ENCODE results near the gene CHD9NB. TPM values are rescaled to one million over a fixed set of nuclear protein-coding genes. Genes with fewer than 3 reads are reported as not detected.

CHD9NB gene
- total RNA-seq, 2 experiments from 2014 or later: 0.28 to 0.33 TPM

DNA sequence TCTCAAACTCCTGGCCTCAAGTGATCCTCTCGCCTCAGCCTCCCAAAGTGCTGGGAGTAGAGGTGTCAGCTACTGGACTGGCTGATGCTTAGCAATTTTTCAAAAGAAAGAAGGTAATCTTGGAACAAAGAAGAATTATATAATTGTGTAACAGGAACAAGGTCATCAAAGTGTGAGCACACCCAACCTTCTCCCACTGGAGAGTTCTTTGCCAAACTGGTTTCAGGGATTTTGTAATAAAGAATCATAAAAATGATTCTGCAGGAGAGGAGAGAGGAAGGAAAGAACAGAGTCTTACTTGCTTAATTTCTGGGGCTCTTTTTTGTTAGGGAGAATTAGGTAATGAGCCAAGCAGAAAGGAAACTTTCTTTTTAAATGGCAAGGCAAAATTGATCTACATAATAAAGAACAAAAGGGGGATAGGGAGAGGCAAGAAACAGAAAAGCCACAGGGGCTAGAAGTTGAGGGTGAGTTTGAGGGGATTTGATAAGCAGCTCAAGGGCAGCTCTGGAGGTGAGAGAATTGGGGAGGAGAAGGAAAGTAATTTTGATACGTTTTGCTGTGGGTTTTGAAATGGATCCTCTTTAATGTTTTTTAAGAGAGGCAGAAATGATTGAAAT, 21.3 kb downstream of the CHD9NB start:
- H3K4me3 Mint-ChIP-seq: no peak overlapping the region
- no peak overlapping the region for H3K27ac Mint-ChIP-seq
- H3K4me1 Mint-ChIP-seq: peaks cover 6% of the 10 kb centered on the region
- H3K36me3 Mint-ChIP-seq (ENCODE audit: low read depth): no peaks in the 10 kb centered on the region
- peaks cover 12% of the 10 kb centered on the region for H3K27me3 Mint-ChIP-seq
- ChIA-PET POLR2A (no interaction called here), CTCF (no interaction called here)
- no peaks in the 10 kb centered on the region for H3K9me3 Mint-ChIP-seq
- DNase-seq: no peak

DNA sequence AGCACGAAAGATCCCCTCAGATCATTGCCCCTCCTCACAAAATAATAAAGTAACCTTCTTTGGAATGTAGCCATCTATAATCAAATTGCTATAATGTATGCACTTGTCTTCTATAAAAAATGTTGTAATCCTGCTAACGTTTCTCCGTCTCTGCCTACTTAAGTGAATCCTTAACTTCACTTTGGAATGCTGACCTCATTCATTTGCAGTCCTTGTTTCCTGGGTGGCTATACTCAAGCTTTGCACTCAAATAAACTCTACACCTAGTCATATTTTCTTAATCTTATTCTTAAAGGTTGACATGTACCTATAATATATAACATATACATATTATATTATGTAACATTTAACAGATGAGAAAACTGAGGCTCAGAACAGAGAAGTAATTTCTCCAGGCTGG, 22.7 kb downstream of the CHD9NB start:
- CTCF ChIA-PET: no interaction called here
- peaks cover 9% of the 10 kb centered on the region for H3K27me3 Mint-ChIP-seq
- DNase-seq: no peak
- peaks cover 6% of the 10 kb centered on the region for H3K4me1 Mint-ChIP-seq
- no peak overlapping the region for H3K4me3 Mint-ChIP-seq
- H3K36me3 Mint-ChIP-seq (ENCODE audit: low read depth): no peaks in the 10 kb centered on the region
- POLR2A ChIA-PET: no interaction called here
- no peaks in the 10 kb centered on the region for H3K9me3 Mint-ChIP-seq
- no peak overlapping the region for H3K27ac Mint-ChIP-seq

DNA sequence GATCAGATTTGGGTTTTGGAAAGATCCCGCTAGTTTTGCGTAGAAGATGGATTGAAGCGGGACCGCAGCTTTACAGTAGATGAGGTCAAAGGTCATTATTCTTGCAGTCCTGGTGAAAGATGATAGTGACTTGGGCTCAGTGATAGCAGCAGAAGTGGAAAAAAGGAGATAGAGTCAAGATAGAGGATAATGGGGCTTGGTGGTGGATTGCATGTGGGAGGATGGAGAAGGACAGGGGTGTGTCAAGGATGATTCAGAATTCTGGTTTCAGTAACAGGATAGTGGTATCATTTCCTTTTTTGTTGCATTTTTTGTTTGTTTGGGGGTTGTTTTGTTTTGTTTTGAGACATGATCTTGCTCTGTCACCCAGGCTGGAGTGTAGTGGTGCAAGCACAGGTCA, 28.7 kb downstream of the CHD9NB start:
- Mint-ChIP-seq H3K9me3 (no peaks in the 10 kb centered on the region), H3K36me3 (ENCODE audit: low read depth) (no peaks in the 10 kb centered on the region), H3K27ac (no peak overlapping the region), H3K27me3 (peaks cover 2% of the 10 kb centered on the region), H3K4me1 (peaks cover 5% of the 10 kb centered on the region), H3K4me3 (no peak overlapping the region)
- ChIA-PET CTCF (no interaction called here), POLR2A (no interaction called here)
- no peak for DNase-seq

DNA sequence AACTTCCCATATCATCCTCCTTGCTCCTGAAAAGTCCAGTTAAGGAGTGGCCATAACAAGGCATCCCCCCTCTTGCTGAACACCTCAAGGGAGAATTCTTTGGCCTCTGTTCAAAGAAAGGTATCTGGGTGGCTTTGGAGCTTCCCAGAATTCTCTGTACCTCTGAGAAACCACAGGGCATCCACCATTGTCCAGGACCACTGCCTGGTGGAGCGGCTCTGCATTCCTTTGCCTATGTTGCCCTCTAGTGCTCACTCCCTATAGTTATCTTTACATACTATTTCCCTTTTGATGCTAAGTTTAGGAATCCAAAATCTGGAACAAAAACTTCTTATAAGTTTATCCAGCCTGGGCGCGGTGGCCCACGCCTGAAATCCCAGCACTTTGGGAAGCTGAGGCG, 30.3 kb downstream of the CHD9NB start:
- Mint-ChIP-seq H3K4me1 (peaks cover 3% of the 10 kb centered on the region), H3K4me3 (no peak overlapping the region), H3K27ac (no peak overlapping the region), H3K36me3 (ENCODE audit: low read depth) (no peaks in the 10 kb centered on the region), H3K9me3 (no peaks in the 10 kb centered on the region), H3K27me3 (peaks cover 2% of the 10 kb centered on the region)
- no peak for DNase-seq
- ChIA-PET CTCF (interaction anchor here (2.0 kb wide), 1 partner anchor 831 kb away, joined by 8 read pairs; no protein-coding TSS in a partner anchor), POLR2A (no interaction called here)

DNA sequence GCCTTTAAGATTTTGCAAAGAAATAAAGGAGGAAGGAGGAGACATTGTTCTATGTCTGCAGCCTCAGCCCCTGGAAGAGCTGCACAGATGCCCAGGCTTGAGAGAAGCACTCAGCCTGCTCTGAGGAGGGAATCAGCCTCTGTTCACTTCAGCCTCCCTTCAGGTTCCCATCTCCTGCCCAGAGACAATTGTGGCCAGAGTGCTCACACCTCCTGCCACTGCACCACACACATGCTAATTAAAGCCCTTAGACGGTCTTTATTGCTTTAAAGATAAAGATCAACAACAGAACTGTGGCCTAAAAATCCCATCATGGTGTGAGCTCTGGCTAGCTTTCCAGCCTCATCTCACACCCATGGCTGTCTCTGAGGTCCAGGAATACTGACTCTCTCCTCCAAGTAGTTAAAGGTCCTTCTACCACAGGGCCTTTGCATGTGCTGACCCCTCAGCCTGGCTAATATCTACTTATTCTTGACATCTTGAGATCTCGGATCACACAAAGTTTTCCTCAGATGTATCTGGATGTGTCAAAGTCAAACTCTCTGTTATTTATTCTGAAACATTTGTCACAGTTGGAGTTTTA, 33.8 kb downstream of the CHD9NB start:
- Mint-ChIP-seq H3K36me3 (ENCODE audit: low read depth) (no peaks in the 10 kb centered on the region), H3K4me1 (peaks cover under 1% of the 10 kb centered on the region), H3K9me3 (no peaks in the 10 kb centered on the region), H3K27me3 (peaks cover 6% of the 10 kb centered on the region), H3K4me3 (no peak overlapping the region), H3K27ac (no peak overlapping the region)
- ChIA-PET POLR2A (no interaction called here), CTCF (no interaction called here)
- no peak for DNase-seq

DNA sequence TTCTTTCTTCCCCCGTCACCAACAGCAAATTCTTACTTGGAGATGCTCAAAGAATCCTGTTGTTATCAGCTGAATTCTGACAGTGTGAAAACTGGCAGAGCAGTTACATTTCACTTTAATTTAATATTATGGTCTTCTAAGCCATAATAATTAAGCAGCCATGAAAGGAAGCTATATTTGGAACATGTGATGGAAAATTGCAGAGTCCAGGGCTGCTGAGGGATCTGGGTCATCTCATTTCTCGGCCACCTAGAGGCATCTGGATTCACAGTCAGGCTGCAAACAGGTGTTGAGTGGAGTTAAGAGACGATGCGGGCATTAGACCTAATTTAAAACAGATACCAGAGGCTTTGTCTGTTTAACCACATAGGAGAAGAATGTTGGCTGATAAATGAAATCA, 38.4 kb downstream of the CHD9NB start:
- H3K27me3 Mint-ChIP-seq: peaks cover 9% of the 10 kb centered on the region
- H3K4me3 Mint-ChIP-seq: no peak overlapping the region
- no peak overlapping the region for H3K27ac Mint-ChIP-seq
- DNase-seq: no peak
- no peaks in the 10 kb centered on the region for H3K36me3 Mint-ChIP-seq (ENCODE audit: low read depth)
- POLR2A ChIA-PET: no interaction called here
- no peaks in the 10 kb centered on the region for H3K9me3 Mint-ChIP-seq
- H3K4me1 Mint-ChIP-seq: no peaks in the 10 kb centered on the region
- CTCF ChIA-PET: no interaction called here

DNA sequence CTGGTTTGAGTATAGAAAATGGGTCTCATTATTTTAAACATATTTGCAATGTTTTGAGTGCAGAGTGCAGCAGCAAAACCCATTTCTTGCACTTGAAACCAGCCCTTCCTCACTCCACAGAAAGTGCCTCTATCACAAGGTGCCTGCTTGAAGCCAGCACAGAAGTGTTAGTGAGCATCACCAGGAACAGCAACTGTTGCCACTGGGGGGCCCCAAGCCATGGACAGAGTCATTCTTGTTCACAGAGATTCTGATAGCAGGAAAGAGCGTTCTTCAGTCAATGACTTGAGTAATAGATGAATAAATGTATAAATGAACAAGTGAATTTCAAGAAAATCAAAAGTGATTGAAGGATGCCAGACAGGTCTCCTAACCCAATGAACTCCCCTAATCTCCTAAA, 45.6 kb downstream of the CHD9NB start:
- H3K27ac Mint-ChIP-seq: no peak overlapping the region
- no peak for DNase-seq
- POLR2A ChIA-PET: no interaction called here
- H3K36me3 Mint-ChIP-seq (ENCODE audit: low read depth): no peaks in the 10 kb centered on the region
- no peak overlapping the region for H3K4me3 Mint-ChIP-seq
- peaks cover 13% of the 10 kb centered on the region for H3K27me3 Mint-ChIP-seq
- no peaks in the 10 kb centered on the region for H3K4me1 Mint-ChIP-seq
- CTCF ChIA-PET: no interaction called here
- H3K9me3 Mint-ChIP-seq: no peaks in the 10 kb centered on the region

DNA sequence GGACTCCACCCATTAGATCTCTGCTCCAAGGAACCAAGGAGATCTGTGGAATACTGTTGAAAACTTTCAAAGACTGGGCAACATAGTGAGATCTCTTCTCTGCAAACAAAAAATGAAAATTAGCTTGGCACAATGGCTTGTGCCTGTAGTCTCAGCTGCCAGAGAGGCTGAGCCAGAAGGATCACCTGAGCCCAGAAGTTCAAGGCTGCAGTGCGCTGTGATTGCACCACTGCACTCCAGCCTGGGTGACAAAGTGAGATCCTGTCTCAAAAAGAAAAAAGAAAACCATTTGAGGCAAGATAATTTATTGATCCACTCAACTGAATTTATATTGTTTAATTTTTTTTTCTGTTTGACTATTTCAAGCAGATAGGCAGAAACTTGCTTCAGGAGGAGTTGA, 54.8 kb downstream of the CHD9NB start:
- DNase-seq: no peak
- H3K4me1 Mint-ChIP-seq: no peaks in the 10 kb centered on the region
- H3K36me3 Mint-ChIP-seq (ENCODE audit: low read depth): no peaks in the 10 kb centered on the region
- no peak overlapping the region for H3K4me3 Mint-ChIP-seq
- POLR2A ChIA-PET: no interaction called here
- CTCF ChIA-PET: no interaction called here
- H3K9me3 Mint-ChIP-seq: no peaks in the 10 kb centered on the region
- no peaks in the 10 kb centered on the region for H3K27me3 Mint-ChIP-seq
- H3K27ac Mint-ChIP-seq: no peak overlapping the region

DNA sequence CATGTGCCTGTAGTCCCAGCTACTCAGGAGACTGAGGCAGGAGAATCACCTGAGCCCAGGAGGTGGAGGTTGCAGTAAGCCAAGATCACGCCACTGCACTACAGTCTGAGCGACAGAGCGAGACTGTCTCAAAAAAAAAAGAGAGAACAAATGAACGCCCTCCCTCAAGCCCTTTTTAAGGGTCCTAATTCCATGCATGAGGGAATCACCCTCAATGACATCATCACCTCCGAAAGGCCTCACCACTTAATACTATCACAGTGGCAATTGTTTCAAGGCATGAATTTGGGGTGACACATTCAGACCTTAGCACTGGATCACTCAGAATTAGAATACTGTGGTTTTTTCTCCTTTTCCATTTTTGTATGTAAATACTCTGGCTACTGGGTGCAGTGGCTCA, 57.8 kb downstream of the CHD9NB start:
- H3K27ac Mint-ChIP-seq: no peak overlapping the region
- no peak overlapping the region for H3K4me3 Mint-ChIP-seq
- DNase-seq: no peak
- no peaks in the 10 kb centered on the region for H3K36me3 Mint-ChIP-seq (ENCODE audit: low read depth)
- no peaks in the 10 kb centered on the region for H3K4me1 Mint-ChIP-seq
- H3K9me3 Mint-ChIP-seq: no peaks in the 10 kb centered on the region
- ChIA-PET POLR2A (no interaction called here), CTCF (no interaction called here)
- H3K27me3 Mint-ChIP-seq: no peaks in the 10 kb centered on the region

DNA sequence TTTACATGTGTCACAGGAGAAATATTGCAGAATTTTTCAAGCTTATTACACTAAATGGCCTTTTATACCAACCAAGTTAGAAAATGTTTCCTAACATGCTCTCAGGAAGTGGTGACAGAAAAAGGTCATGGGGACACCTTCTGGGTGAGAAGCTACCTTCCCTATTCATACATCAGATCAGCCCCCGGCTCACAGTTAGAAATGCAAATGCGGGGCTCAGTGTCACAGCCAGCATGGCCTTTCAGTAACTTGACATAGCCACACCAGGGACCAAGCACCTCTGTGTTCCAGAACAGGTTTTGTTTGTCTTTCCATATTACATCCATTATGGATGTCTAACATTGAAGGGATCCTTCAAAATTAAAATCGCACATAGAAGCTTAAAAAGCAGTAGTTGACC, 59.5 kb downstream of the CHD9NB start:
- no peak overlapping the region for H3K27ac Mint-ChIP-seq
- H3K9me3 Mint-ChIP-seq: no peaks in the 10 kb centered on the region
- no peaks in the 10 kb centered on the region for H3K36me3 Mint-ChIP-seq (ENCODE audit: low read depth)
- no peaks in the 10 kb centered on the region for H3K27me3 Mint-ChIP-seq
- H3K4me3 Mint-ChIP-seq: no peak overlapping the region
- no peak for DNase-seq
- CTCF ChIA-PET: no interaction called here
- no peaks in the 10 kb centered on the region for H3K4me1 Mint-ChIP-seq
- POLR2A ChIA-PET: no interaction called here

DNA sequence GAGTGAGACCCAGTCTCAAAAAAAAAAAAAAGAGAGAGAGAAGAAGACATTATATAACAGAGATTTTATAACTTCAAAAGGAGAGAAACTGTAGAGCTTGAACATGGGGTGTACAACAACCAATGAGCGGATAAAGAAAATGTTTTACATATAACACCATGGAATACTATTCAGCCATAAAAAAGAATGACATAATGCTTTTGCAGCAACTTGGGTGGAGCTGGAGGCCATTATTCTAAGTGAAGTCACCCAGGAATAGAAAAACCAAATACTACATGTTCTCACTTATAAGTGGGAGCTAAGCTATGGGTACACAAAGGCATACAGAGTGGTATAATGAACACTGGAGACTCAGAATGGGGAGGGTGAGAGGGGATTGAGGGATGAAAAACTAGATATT, 61.1 kb downstream of the CHD9NB start:
- H3K4me1 Mint-ChIP-seq: no peaks in the 10 kb centered on the region
- H3K36me3 Mint-ChIP-seq (ENCODE audit: low read depth): no peaks in the 10 kb centered on the region
- no peak overlapping the region for H3K27ac Mint-ChIP-seq
- H3K27me3 Mint-ChIP-seq: no peaks in the 10 kb centered on the region
- CTCF ChIA-PET: no interaction called here
- DNase-seq: no peak
- POLR2A ChIA-PET: no interaction called here
- no peak overlapping the region for H3K4me3 Mint-ChIP-seq
- H3K9me3 Mint-ChIP-seq: no peaks in the 10 kb centered on the region

Other genes starting within 250 kb of the CHD9NB start
- gene CHD9, start 2.1 kb upstream of the CHD9NB start, total RNA-seq: 10 to 100 TPM; 21.6 to 23.8 TPM